BE2C (cell line): Measurements from ENCODE around the gene STK4.

ENCODE experiments used
- DNase-seq: peaks from one replicate; pipeline ENCODE4 v3.0.0-alpha.2; 2020
- H3K27me3 ChIP-seq: fragments of 250-450 bp; sonication (Bioruptor Pico); 2 replicates; pipeline ENCODE4 v1.5.1; 2020; ENCODE audit warnings: mild to moderate bottlenecking
- H3K36me3 ChIP-seq: fragments of 250-450 bp; sonication (Bioruptor Pico); 2 replicates; pipeline ENCODE4 v1.5.1; 2020; ENCODE audit warnings: mild to moderate bottlenecking
- H3K4me1 ChIP-seq: fragments of 250-450 bp; sonication (Bioruptor Pico); 2 replicates; pipeline ENCODE4 v1.5.1; 2020
- H3K4me3 ChIP-seq: 2 replicates; pipeline ENCODE4 v1.5.1; 2011; ENCODE audit warnings: low read depth, low read length
- H3K9me3 ChIP-seq: fragments of 250-450 bp; sonication (Bioruptor Pico); 2 replicates; pipeline ENCODE4 v1.5.1; 2020
- CTCF ChIP-seq: IDR thresholded peaks from 2 replicates; pipeline ENCODE4 v1.5.1; 2012; ENCODE audit warnings: mild to moderate bottlenecking, low read depth, low read length

The STK4 gene

GRCh38 chr20:45037635-45038034, 71.3 kb downstream of the STK4 start:
- no peaks in the 10 kb centered on the region for H3K36me3 ChIP-seq
- DNase-seq: no peak
- H3K4me3 ChIP-seq: no peak overlapping the region
- no peaks in the 10 kb centered on the region for H3K27me3 ChIP-seq
- no peaks in the 10 kb centered on the region for H3K9me3 ChIP-seq
- TF ChIP-seq CTCF: no peak
- peaks cover 11% of the 10 kb centered on the region for H3K4me1 ChIP-seq

- Histone ChIP-seq H3K4me1 (peaks cover 11% of the 10 kb centered on the region), H3K36me3 (no peaks in the 10 kb centered on the region; the same call in 1 of the 2 replicates), H3K4me3 (no peak overlapping the region), H3K27me3 (no peaks in the 10 kb centered on the region), H3K9me3 (no peaks in the 10 kb centered on the region)
- DNase-seq: no peak
- TF ChIP-seq CTCF: no peak
These were observed 72.6 kb downstream of the STK4 start for GRCh38 chr20:45038745-45039474.

GRCh38 chr20:45039475-45039820, 73.1 kb downstream of the STK4 start:
- Histone ChIP-seq H3K36me3 (no peaks in the 10 kb centered on the region; the same call in 1 of the 2 replicates), H3K4me3 (no peak overlapping the region), H3K9me3 (no peaks in the 10 kb centered on the region), H3K27me3 (no peaks in the 10 kb centered on the region), H3K4me1 (peaks cover 11% of the 10 kb centered on the region)
- TF ChIP-seq CTCF: no peak
- DNase-seq: no peak

GRCh38 chr20:45041464-45042337, 75.4 kb downstream of the STK4 start:
- H3K9me3 ChIP-seq: no peaks in the 10 kb centered on the region
- no peak for DNase-seq
- H3K27me3 ChIP-seq: no peaks in the 10 kb centered on the region
- no peak overlapping the region for H3K4me3 ChIP-seq
- H3K4me1 ChIP-seq: peaks cover 7% of the 10 kb centered on the region
- no peak for TF ChIP-seq CTCF
- no peaks in the 10 kb centered on the region; the same call in 1 of the 2 replicates for H3K36me3 ChIP-seq

- Histone ChIP-seq H3K4me3 (no peak overlapping the region), H3K27me3 (no peaks in the 10 kb centered on the region), H3K9me3 (no peaks in the 10 kb centered on the region), H3K4me1 (no peaks in the 10 kb centered on the region), H3K36me3 (no peaks in the 10 kb centered on the region; the same call in 1 of the 2 replicates)
- TF ChIP-seq CTCF: no peak
- DNase-seq: no peak
These were observed 76.7 kb downstream of the STK4 start for GRCh38 chr20:45042978-45043377.
